ENCODE measurements around the gene HOXA10. TPM values are rescaled to one million over a fixed set of nuclear protein-coding genes. Genes with fewer than 3 reads are reported as not detected.

The HOXA10 gene
- total RNA-seq, 1 experiment from 2014 or later: 3.9 TPM

GRCh38 chr7:27219821-27220220 is 45.7 kb upstream of the HOXA10 start:
- intact Hi-C loops (cut with micrococcal nuclease): no loop called here
- no TSS peak for BruUV-seq (replicated peaks)
- Mint-ChIP-seq H3K27me3 (ENCODE audit: insufficient read depth, unreplicated experiment) (no peaks in the 10 kb centered on the region), H3K36me3 (ENCODE audit: insufficient read depth, unreplicated experiment) (no peaks in the 10 kb centered on the region), H3K4me1 (ENCODE audit: insufficient read depth, unreplicated experiment) (peaks cover 7% of the 10 kb centered on the region), H3K4me3 (ENCODE audit: unreplicated experiment) (no peak overlapping the region), H3K27ac (ENCODE audit: low read depth, unreplicated experiment) (no peak overlapping the region), H3K9me3 (ENCODE audit: unreplicated experiment) (no peaks in the 10 kb centered on the region)
- TF ChIP-seq CTCF (IDR thresholded peaks at IDR 0.05; ENCODE audit: unreplicated experiment): no peak
- ChIA-PET CTCF (interaction anchor here (1.4 kb wide), 1 partner anchor 10 kb away, joined by 4 read pairs; no protein-coding TSS in a partner anchor), POLR2A (no interaction called here)
- no peak for DNase-seq (ENCODE audit: unreplicated experiment)

DNA sequence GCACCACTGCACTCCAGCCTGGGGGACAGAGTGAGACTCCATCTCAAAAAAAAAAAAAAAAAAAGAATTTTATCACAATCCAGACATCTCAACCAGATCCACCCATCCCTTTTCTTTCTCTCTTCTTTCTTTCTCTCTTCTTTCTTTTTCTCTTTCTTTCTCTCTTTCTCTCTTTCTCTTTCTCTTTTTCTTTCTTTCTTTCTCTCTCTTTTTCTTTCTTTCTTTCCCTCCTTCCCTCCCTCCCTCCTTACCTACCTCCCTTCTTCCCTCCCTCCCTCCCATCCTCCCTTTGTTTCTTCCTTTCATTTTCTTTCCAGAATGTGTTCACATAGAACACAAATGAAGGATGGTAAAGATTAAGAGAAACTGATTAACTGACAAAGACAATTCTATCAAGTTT is 43.8 kb upstream of the HOXA10 start:
- DNase-seq (ENCODE audit: unreplicated experiment): no peak
- H3K27ac Mint-ChIP-seq (ENCODE audit: low read depth, unreplicated experiment): no peak overlapping the region
- no peaks in the 10 kb centered on the region for H3K36me3 Mint-ChIP-seq (ENCODE audit: insufficient read depth, unreplicated experiment)
- intact Hi-C loops (cut with micrococcal nuclease): no loop called here
- ChIA-PET CTCF (interaction anchor here (0.6 to 1.0 kb wide), 2 partner anchors 256 to 358 kb away, joined by 3 read pairs; no protein-coding TSS in a partner anchor), POLR2A (interaction anchor here (0.6 to 1.5 kb wide), 2 partner anchors 11 to 113 kb away, joined by 3 read pairs; no protein-coding TSS in a partner anchor)
- no peak for TF ChIP-seq CTCF (IDR thresholded peaks at IDR 0.05; ENCODE audit: unreplicated experiment)
- no peaks in the 10 kb centered on the region for H3K27me3 Mint-ChIP-seq (ENCODE audit: insufficient read depth, unreplicated experiment)
- BruUV-seq (replicated peaks): no TSS peak
- no peaks in the 10 kb centered on the region for H3K9me3 Mint-ChIP-seq (ENCODE audit: unreplicated experiment)
- H3K4me3 Mint-ChIP-seq (ENCODE audit: unreplicated experiment): no peak overlapping the region
- peaks cover 7% of the 10 kb centered on the region for H3K4me1 Mint-ChIP-seq (ENCODE audit: insufficient read depth, unreplicated experiment)

GRCh38 chr7:27215356-27215755 is 41.2 kb upstream of the HOXA10 start:
- Mint-ChIP-seq H3K9me3 (ENCODE audit: unreplicated experiment) (no peaks in the 10 kb centered on the region), H3K4me3 (ENCODE audit: unreplicated experiment) (no peak overlapping the region), H3K4me1 (ENCODE audit: insufficient read depth, unreplicated experiment) (no peaks in the 10 kb centered on the region), H3K27me3 (ENCODE audit: insufficient read depth, unreplicated experiment) (no peaks in the 10 kb centered on the region), H3K27ac (ENCODE audit: low read depth, unreplicated experiment) (no peak overlapping the region), H3K36me3 (ENCODE audit: insufficient read depth, unreplicated experiment) (no peaks in the 10 kb centered on the region)
- CTCF ChIA-PET: interaction anchor here (0.7 kb wide), 1 partner anchor 1005 kb away, joined by 3 read pairs; no protein-coding TSS in a partner anchor
- TF ChIP-seq CTCF (IDR thresholded peaks at IDR 0.05; ENCODE audit: unreplicated experiment): no peak
- no TSS peak for BruUV-seq (replicated peaks)
- POLR2A ChIA-PET: interaction anchor here (0.6 kb wide), 1 partner anchor 179 kb away, joined by 3 read pairs; no protein-coding TSS in a partner anchor
- intact Hi-C loops (cut with micrococcal nuclease): no loop called here
- DNase-seq (ENCODE audit: unreplicated experiment): no peak

DNA sequence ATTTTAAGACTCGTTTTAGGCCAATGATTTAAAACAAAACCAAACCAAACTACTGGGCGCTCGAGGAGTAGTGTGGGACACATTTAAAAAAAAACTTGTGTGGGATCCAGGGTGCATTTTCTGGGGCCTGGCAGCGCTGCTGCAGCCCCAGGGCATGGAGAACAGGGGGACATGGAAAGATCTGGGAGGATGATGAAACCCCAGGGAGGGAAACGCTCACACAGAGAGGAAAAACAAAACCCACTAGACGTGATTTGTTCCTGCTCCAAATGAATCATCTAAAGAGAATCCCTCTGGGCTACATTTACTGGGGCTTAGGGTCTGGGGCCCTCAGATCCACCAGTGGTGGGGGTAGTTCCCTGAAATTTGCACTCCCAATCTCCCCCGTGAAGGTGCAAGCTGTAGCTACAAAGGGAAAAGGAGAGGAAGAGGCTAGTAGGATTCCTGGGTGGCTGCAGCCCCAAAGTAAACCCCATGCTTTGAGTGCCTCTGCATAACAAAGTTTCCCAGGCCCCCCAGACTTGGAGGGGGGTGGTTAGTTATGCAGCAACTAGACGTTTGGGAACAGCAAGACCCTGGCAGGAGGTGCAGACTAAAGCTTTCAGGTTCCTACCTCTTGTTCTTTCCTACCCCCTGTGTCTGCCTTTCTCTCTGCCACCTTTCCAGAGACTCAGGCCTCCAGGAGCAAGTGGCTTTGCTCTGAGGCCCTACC is 40.3 kb upstream of the HOXA10 start:
- POLR2A ChIA-PET: no interaction called here
- no peak overlapping the region for H3K27ac Mint-ChIP-seq (ENCODE audit: low read depth, unreplicated experiment)
- no peak overlapping the region for H3K4me3 Mint-ChIP-seq (ENCODE audit: unreplicated experiment)
- intact Hi-C loops (cut with micrococcal nuclease): no loop called here
- DNase-seq (ENCODE audit: unreplicated experiment): no peak
- no peaks in the 10 kb centered on the region for H3K4me1 Mint-ChIP-seq (ENCODE audit: insufficient read depth, unreplicated experiment)
- no peak for TF ChIP-seq CTCF (IDR thresholded peaks at IDR 0.05; ENCODE audit: unreplicated experiment)
- H3K27me3 Mint-ChIP-seq (ENCODE audit: insufficient read depth, unreplicated experiment): no peaks in the 10 kb centered on the region
- BruUV-seq (replicated peaks): no TSS peak
- CTCF ChIA-PET: interaction anchor here (0.6 kb wide), 1 partner anchor 390 kb away, joined by 3 read pairs; no protein-coding TSS in a partner anchor
- H3K36me3 Mint-ChIP-seq (ENCODE audit: insufficient read depth, unreplicated experiment): no peaks in the 10 kb centered on the region
- H3K9me3 Mint-ChIP-seq (ENCODE audit: unreplicated experiment): no peaks in the 10 kb centered on the region
